Thyroid gland (tissue), 4 donors: ENCODE data around the gene DLG1.

Experiments
- POLR2A ChIP-seq, 2 donors: fragments of 450-650 bp; IDR thresholded peaks; one replicate each; pipeline ENCODE4 v1.6.1; 2017; ENCODE audit warnings: antibody characterized with exemption in 2 of 2, mild to moderate bottlenecking in 2 of 2, moderate library complexity in 1 of 2
- TF ChIP-seq, protein P1 (sequence below), 6 experiments: fragments of 200-600 bp in 3 of 6; fragments of 450-650 bp in 3 of 6; sonication (generic) in 3 of 6; IDR thresholded peaks; one replicate each; pipeline ENCODE4 v1.5.1; 2016 to 2019; ENCODE audit warnings: antibody characterized with exemption in 6 of 6, mild to moderate bottlenecking in 2 of 6, inconsistent platforms in 1 of 6, moderate library complexity in 1 of 6

DNA sequence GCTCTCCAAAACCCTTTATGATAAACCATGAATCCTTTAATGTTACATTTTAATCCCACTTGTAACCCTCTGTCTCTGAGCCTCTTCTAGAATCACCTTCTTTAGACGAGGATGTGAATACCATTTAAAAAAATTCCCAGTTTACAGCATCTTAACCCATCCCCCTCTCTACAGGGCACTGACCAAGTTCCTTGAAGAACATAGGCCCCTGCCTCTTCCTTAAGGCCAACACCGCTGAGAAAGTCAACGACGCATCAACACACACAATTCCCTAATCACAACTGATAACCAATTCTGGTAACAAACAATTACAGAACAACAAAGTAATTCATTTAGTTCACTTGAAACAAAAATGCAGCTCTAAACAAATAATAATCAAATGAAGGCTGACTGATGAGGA lies 130.3 kb downstream of the DLG1 start:
- TF ChIP-seq, protein P1, sequence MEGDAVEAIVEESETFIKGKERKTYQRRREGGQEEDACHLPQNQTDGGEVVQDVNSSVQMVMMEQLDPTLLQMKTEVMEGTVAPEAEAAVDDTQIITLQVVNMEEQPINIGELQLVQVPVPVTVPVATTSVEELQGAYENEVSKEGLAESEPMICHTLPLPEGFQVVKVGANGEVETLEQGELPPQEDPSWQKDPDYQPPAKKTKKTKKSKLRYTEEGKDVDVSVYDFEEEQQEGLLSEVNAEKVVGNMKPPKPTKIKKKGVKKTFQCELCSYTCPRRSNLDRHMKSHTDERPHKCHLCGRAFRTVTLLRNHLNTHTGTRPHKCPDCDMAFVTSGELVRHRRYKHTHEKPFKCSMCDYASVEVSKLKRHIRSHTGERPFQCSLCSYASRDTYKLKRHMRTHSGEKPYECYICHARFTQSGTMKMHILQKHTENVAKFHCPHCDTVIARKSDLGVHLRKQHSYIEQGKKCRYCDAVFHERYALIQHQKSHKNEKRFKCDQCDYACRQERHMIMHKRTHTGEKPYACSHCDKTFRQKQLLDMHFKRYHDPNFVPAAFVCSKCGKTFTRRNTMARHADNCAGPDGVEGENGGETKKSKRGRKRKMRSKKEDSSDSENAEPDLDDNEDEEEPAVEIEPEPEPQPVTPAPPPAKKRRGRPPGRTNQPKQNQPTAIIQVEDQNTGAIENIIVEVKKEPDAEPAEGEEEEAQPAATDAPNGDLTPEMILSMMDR (IDR thresholded peaks at IDR 0.05): no peak
- no peak for TF ChIP-seq POLR2A (IDR thresholded peaks at IDR 0.05)
